Measurements from ENCODE around the gene SHISA6. TPM values are rescaled to one million over a fixed set of nuclear protein-coding genes. Genes with fewer than 3 reads are reported as not detected.

SHISA6 gene
- polyA plus RNA-seq, 1 donor from 2014 or later, result 1.8 TPM

GRCh38 chr17:11564589-11565380 is 323.8 kb downstream of the SHISA6 start:
- Histone ChIP-seq H3K9ac (ENCODE audit: low read length) (no peak overlapping the region), H3K9me2 (ENCODE audit: insufficient read depth, low read length) (no peaks in the 10 kb centered on the region), H3K36me3 (ENCODE audit: insufficient read depth, low read length) (no peaks in the 10 kb centered on the region), H3F3A (ENCODE audit: insufficient read depth, low read length, poor library complexity, severe bottlenecking) (no peaks in the 10 kb centered on the region), H2AFZ (ENCODE audit: low read depth, low read length) (no peak overlapping the region), H3K27me3 (ENCODE audit: insufficient read depth, low read depth, low read length) (no peaks in the 10 kb centered on the region), H4K20me1 (ENCODE audit: insufficient read depth) (no peaks in the 10 kb centered on the region), H3K4me2 (ENCODE audit: low read length) (no peak overlapping the region), H3K79me2 (replicated peaks; ENCODE audit: insufficient read depth, low read length) (no peaks in the 10 kb centered on the region), H3K9me3 (ENCODE audit: low read length) (no peaks in the 10 kb centered on the region), H3K4me3 (ENCODE audit: low read length) (no peak overlapping the region), H3K27ac (ENCODE audit: low read length) (no peak overlapping the region)
- no peak for TF ChIP-seq CTCF (IDR thresholded peaks at IDR 0.05; ENCODE audit: poor library complexity, severe bottlenecking)
- no peak for TF ChIP-seq RAD21 (conservative IDR thresholded peaks at IDR 0.05)
- TF ChIP-seq EZH2 (IDR thresholded peaks at IDR 0.05; ENCODE audit: borderline replicate concordance, insufficient read depth, low read length, poor library complexity, severe bottlenecking), result no peak
- no peak for TF ChIP-seq EP300 (conservative IDR thresholded peaks at IDR 0.05; ENCODE audit: poor library complexity, severe bottlenecking)
- no peak for TF ChIP-seq SMC3 (conservative IDR thresholded peaks at IDR 0.05; ENCODE audit: poor library complexity)
- no peak for TF ChIP-seq REST (IDR thresholded peaks at IDR 0.05; ENCODE audit: borderline replicate concordance)
- TF ChIP-seq POLR2AphosphoS5 (IDR thresholded peaks at IDR 0.05), result no peak
- no peak for TF ChIP-seq MXI1 (conservative IDR thresholded peaks at IDR 0.05; ENCODE audit: poor library complexity, severe bottlenecking)
- TF ChIP-seq TAF1 (IDR thresholded peaks at IDR 0.05; ENCODE audit: low read depth), result no peak

GRCh38 chr17:11565591-11565990 is 324.6 kb downstream of the SHISA6 start:
- H3K9me3 ChIP-seq (ENCODE audit: low read length), result no peaks in the 10 kb centered on the region
- no peaks in the 10 kb centered on the region for H3K79me2 ChIP-seq (replicated peaks; ENCODE audit: insufficient read depth, low read length)
- H3F3A ChIP-seq (ENCODE audit: insufficient read depth, low read length, poor library complexity, severe bottlenecking), result no peaks in the 10 kb centered on the region
- no peak overlapping the region for H3K9ac ChIP-seq (ENCODE audit: low read length)
- H4K20me1 ChIP-seq (ENCODE audit: insufficient read depth), result no peaks in the 10 kb centered on the region
- H3K27ac ChIP-seq (ENCODE audit: low read length), result no peak overlapping the region
- no peaks in the 10 kb centered on the region for H3K9me2 ChIP-seq (ENCODE audit: insufficient read depth, low read length)
- TF ChIP-seq TAF1 (IDR thresholded peaks at IDR 0.05; ENCODE audit: low read depth) (no peak), EP300 (conservative IDR thresholded peaks at IDR 0.05; ENCODE audit: poor library complexity, severe bottlenecking) (no peak), SMC3 (conservative IDR thresholded peaks at IDR 0.05; ENCODE audit: poor library complexity) (no peak), REST (IDR thresholded peaks at IDR 0.05; ENCODE audit: borderline replicate concordance) (no peak), POLR2AphosphoS5 (IDR thresholded peaks at IDR 0.05) (no peak), EZH2 (IDR thresholded peaks at IDR 0.05; ENCODE audit: borderline replicate concordance, insufficient read depth, low read length, poor library complexity, severe bottlenecking) (no peak), CTCF (IDR thresholded peaks at IDR 0.05; ENCODE audit: poor library complexity, severe bottlenecking) (no peak), MXI1 (conservative IDR thresholded peaks at IDR 0.05; ENCODE audit: poor library complexity, severe bottlenecking) (no peak), RAD21 (conservative IDR thresholded peaks at IDR 0.05) (no peak)
- no peaks in the 10 kb centered on the region for H3K27me3 ChIP-seq (ENCODE audit: insufficient read depth, low read depth, low read length)
- H3K4me3 ChIP-seq (ENCODE audit: low read length), result no peak overlapping the region
- H3K36me3 ChIP-seq (ENCODE audit: insufficient read depth, low read length), result no peaks in the 10 kb centered on the region
- no peak overlapping the region for H3K4me2 ChIP-seq (ENCODE audit: low read length)
- H2AFZ ChIP-seq (ENCODE audit: low read depth, low read length), result no peak overlapping the region
